ENCODE data around the gene NPTX1.

NPTX1 gene

DNA sequence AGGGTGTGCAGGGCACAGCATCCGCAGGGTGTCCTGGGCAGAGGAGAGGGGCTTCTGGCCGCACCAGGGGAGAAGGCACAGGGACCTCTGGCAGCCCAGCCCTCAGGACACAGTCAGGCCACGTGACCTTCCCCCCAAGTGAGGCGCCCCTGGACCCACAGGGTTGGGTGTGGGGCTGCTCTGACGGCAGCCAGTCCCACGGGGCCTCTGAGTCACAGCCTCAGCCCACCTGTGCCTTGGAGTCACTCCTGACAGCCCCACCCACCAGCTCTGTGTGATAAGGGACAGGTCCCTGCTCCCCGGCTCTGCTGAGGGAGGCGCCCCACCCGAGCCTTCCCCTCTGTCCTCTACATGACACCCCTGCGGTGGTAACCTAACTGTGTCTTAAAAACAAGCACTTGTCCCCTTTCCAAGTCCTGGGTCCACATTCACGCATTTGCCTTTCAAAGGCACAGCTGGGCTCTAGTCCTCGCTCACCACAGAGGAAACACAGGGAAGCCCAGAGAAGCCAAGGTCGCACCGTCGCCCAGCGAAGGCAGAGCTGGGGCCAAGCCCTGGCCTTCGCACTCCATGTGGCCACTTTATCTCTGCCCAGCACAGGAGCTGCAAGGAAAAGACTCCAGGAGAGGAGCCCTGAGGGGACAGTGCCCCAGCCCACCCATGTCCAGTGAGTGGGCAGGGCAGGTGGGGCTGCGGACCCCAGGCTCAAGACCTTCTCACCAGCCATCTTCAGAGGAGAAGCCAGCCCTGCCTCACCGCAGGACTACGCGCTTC is 5.1 kb upstream of the NPTX1 start:
- no peak overlapping the region for H3K4me2 ChIP-seq (ENCODE audit: low read length)
- H3K27ac ChIP-seq: no peak overlapping the region
- H3K36me3 ChIP-seq (ENCODE audit: control insufficient read depth, insufficient read depth, low read length): no peaks in the 10 kb centered on the region
- H3K27me3 ChIP-seq (ENCODE audit: control insufficient read depth, insufficient read depth, low read length): peaks cover 23% of the 10 kb centered on the region
- H3K9me3 ChIP-seq (ENCODE audit: control insufficient read depth, low read length): no peaks in the 10 kb centered on the region
- TF ChIP-seq, protein P1, sequence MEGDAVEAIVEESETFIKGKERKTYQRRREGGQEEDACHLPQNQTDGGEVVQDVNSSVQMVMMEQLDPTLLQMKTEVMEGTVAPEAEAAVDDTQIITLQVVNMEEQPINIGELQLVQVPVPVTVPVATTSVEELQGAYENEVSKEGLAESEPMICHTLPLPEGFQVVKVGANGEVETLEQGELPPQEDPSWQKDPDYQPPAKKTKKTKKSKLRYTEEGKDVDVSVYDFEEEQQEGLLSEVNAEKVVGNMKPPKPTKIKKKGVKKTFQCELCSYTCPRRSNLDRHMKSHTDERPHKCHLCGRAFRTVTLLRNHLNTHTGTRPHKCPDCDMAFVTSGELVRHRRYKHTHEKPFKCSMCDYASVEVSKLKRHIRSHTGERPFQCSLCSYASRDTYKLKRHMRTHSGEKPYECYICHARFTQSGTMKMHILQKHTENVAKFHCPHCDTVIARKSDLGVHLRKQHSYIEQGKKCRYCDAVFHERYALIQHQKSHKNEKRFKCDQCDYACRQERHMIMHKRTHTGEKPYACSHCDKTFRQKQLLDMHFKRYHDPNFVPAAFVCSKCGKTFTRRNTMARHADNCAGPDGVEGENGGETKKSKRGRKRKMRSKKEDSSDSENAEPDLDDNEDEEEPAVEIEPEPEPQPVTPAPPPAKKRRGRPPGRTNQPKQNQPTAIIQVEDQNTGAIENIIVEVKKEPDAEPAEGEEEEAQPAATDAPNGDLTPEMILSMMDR (IDR thresholded peaks at IDR 0.05): no peak
- H3K4me3 ChIP-seq (ENCODE audit: low read depth, low read length): no peak overlapping the region
- no peak overlapping the region for H2AFZ ChIP-seq
- H3K9ac ChIP-seq: no peak overlapping the region
- no peaks in the 10 kb centered on the region for H3K4me1 ChIP-seq
- H3K79me2 ChIP-seq: no peaks in the 10 kb centered on the region

DNA sequence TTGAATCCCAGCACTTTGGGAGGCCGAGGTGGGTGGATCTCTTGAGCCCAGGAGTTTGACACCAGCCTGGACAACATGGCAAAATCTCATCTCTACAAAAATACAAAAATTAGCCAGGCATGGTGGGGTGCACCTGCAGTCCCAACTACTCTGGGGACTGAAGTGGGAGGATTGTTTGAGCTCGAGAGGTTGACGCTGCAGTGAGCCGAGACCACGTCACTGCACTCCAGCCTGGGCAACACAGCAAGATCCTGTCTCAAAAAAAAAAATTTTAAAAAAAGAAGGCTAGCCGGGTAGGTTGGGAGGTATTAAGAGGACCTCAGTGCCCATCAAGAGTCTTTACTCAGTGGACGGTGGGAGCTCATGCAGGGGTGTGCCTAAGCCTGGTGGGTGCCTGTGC is 3.8 kb upstream of the NPTX1 start:
- no peak overlapping the region for H3K4me2 ChIP-seq (ENCODE audit: low read length)
- H2AFZ ChIP-seq: no peak overlapping the region
- no peak overlapping the region for H3K9ac ChIP-seq
- H3K79me2 ChIP-seq: no peaks in the 10 kb centered on the region
- TF ChIP-seq, protein P1 (IDR thresholded peaks at IDR 0.05): no peak
- H3K4me1 ChIP-seq: no peaks in the 10 kb centered on the region
- no peak overlapping the region for H3K4me3 ChIP-seq (ENCODE audit: low read depth, low read length)
- no peaks in the 10 kb centered on the region for H3K9me3 ChIP-seq (ENCODE audit: control insufficient read depth, low read length)
- H3K27ac ChIP-seq: no peak overlapping the region
- no peaks in the 10 kb centered on the region for H3K36me3 ChIP-seq (ENCODE audit: control insufficient read depth, insufficient read depth, low read length)
- peaks cover 23% of the 10 kb centered on the region for H3K27me3 ChIP-seq (ENCODE audit: control insufficient read depth, insufficient read depth, low read length)

DNA sequence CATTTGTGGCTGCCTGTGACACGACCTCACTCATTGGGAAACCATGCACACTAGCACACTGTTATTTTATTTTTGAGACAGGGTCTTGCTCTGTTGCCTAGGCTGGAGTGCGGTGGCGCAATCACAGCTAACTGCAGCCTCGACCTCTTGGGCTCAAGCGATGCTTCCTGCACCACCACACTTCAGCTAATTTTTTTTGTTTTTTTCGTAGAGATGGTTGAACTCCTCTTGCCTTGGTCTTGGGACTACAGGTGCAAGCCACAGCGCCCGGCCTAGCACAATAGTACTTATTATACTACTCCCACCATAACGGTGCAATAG is 2.8 kb upstream of the NPTX1 start:
- TF ChIP-seq, protein P1 (IDR thresholded peaks at IDR 0.05): no peak
- peaks cover 23% of the 10 kb centered on the region for H3K27me3 ChIP-seq (ENCODE audit: control insufficient read depth, insufficient read depth, low read length)
- H3K4me3 ChIP-seq (ENCODE audit: low read depth, low read length): no peak overlapping the region
- H3K27ac ChIP-seq: no peak overlapping the region
- H3K4me1 ChIP-seq: no peaks in the 10 kb centered on the region
- H3K36me3 ChIP-seq (ENCODE audit: control insufficient read depth, insufficient read depth, low read length): no peaks in the 10 kb centered on the region
- H3K9me3 ChIP-seq (ENCODE audit: control insufficient read depth, low read length): no peaks in the 10 kb centered on the region
- H3K79me2 ChIP-seq: no peaks in the 10 kb centered on the region
- no peak overlapping the region for H3K4me2 ChIP-seq (ENCODE audit: low read length)
- no peak overlapping the region for H3K9ac ChIP-seq
- no peak overlapping the region for H2AFZ ChIP-seq

DNA sequence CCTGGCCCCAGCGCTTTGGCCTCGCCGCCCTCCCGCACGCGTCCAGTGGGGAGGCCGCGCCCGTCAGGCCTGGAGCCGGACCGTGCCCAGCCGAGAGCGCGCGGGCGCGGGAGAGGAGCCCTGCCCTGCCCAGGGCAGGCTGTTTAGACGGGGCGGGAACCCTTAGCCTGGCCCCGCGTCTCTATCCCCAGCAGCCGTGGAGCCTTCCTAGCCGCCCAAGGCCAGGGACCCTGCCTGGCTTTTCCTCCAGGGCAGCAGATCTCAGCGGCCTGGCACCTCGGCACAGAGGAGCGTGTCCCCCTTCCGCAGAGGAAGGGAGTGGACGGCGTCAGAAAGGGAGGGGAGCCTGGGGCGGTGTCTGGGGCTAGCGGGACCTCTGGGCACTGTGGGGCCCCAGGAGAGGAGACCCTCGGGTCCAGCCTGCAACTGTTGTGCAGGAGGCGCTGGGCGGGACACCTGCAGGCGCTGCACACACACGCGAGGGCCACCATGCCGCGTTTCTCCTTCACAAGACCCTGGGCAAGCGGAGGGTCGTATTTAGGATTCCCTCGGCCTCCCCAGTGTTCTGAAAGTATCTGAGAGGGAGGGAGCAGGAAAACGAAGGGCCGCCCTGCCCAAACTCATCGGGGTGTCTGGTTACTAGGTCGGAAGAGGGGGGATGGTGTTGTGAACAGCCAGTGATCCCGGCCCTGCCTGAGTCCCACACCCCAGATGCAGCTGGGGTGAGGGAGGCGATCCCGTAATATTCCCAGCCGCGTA is 2.3 kb upstream of the NPTX1 start:
- peaks cover 23% of the 10 kb centered on the region for H3K27me3 ChIP-seq (ENCODE audit: control insufficient read depth, insufficient read depth, low read length)
- no peak overlapping the region for H3K4me2 ChIP-seq (ENCODE audit: low read length)
- H3K9ac ChIP-seq: no peak overlapping the region
- TF ChIP-seq, protein P1 (IDR thresholded peaks at IDR 0.05): no peak
- no peak overlapping the region for H3K27ac ChIP-seq
- H3K79me2 ChIP-seq: no peaks in the 10 kb centered on the region
- no peaks in the 10 kb centered on the region for H3K4me1 ChIP-seq
- peak overlapping the region; percentile 33 for H2AFZ ChIP-seq
- H3K36me3 ChIP-seq (ENCODE audit: control insufficient read depth, insufficient read depth, low read length): no peaks in the 10 kb centered on the region
- no peaks in the 10 kb centered on the region for H3K9me3 ChIP-seq (ENCODE audit: control insufficient read depth, low read length)
- no peak overlapping the region for H3K4me3 ChIP-seq (ENCODE audit: low read depth, low read length)
